ENCODE data around the gene OR2H1. TPM values are rescaled to one million over a fixed set of nuclear protein-coding genes. Genes with fewer than 3 reads are reported as not detected.
"Not testable (repeated sequence)": the region's sequence is repeated elsewhere in the genome, so short reads cannot be mapped to it uniquely, and the experiment has no call there.

Gene OR2H1
- not detected in 2 replicates for total RNA-seq

- Mint-ChIP-seq H3K27me3 (ENCODE audit: insufficient read depth) (peaks cover 12% of the 10 kb centered on the region), H3K9me3 (peaks cover 3% of the 10 kb centered on the region), H3K4me3 (no peak within 1 kb of the TSS), H3K36me3 (ENCODE audit: low read depth) (no peaks in the 10 kb centered on the region), H3K4me1 (ENCODE audit: low read depth) (no peaks in the 10 kb centered on the region), H3K27ac (no peak within 1 kb of the TSS)
- DNase-seq (ENCODE audit: low spot score), result no peak
- intact Hi-C loops (cut with micrococcal nuclease), result no loop called here
Measured at GRCh38 chr6:29456971-29457370, at the start of gene OR2H1, which contains the start of gene OR11A1. TSS of gene OR2H1 (plus strand) at chr6:29457155. CDS start at chr6:29461770, 4,615 bp downstream. TSS of gene OR11A1 (minus strand) at chr6:29457071. CDS start at chr6:29427641, 29,430 bp downstream.

GRCh38 chr6:29414588-29414987 lies 42.4 kb upstream of the OR2H1 start, which contains the start of gene OR12D1:
TSS of gene OR12D1 (plus strand) at chr6:29414928.
- Mint-ChIP-seq H3K36me3 (ENCODE audit: low read depth) (no peaks in the 10 kb centered on the region), H3K27ac (no peak within 1 kb of the TSS), H3K27me3 (ENCODE audit: insufficient read depth) (peaks cover 13% of the 10 kb centered on the region), H3K4me1 (ENCODE audit: low read depth) (no peaks in the 10 kb centered on the region), H3K9me3 (peaks cover 10% of the 10 kb centered on the region), H3K4me3 (no peak within 1 kb of the TSS)
- no peak for DNase-seq (ENCODE audit: low spot score)
- intact Hi-C loops (cut with micrococcal nuclease), result no loop called here

- H3K36me3 Mint-ChIP-seq (ENCODE audit: low read depth), result no peaks in the 10 kb centered on the region
- H3K9me3 Mint-ChIP-seq, result no peaks in the 10 kb centered on the region
- no peak for DNase-seq (ENCODE audit: low spot score)
- H3K27ac Mint-ChIP-seq, result no peak overlapping the region
- H3K4me1 Mint-ChIP-seq (ENCODE audit: low read depth), result no peaks in the 10 kb centered on the region
- no peak overlapping the region for H3K4me3 Mint-ChIP-seq
- H3K27me3 Mint-ChIP-seq (ENCODE audit: insufficient read depth), result peaks cover 6% of the 10 kb centered on the region
- intact Hi-C loops (cut with micrococcal nuclease), result no loop called here
Measured at GRCh38 chr6:29419516-29419915, 37.4 kb upstream of the OR2H1 start.

GRCh38 chr6:29424168-29424567 lies 32.8 kb upstream of the OR2H1 start:
- Mint-ChIP-seq H3K4me3 (no peak overlapping the region), H3K36me3 (ENCODE audit: low read depth) (no peaks in the 10 kb centered on the region), H3K27me3 (ENCODE audit: insufficient read depth) (peaks cover 8% of the 10 kb centered on the region), H3K9me3 (no peaks in the 10 kb centered on the region), H3K4me1 (ENCODE audit: low read depth) (no peaks in the 10 kb centered on the region), H3K27ac (no peak overlapping the region)
- intact Hi-C loops (cut with micrococcal nuclease), result no loop called here
- DNase-seq (ENCODE audit: low spot score), result no peak

GRCh38 chr6:29424575-29424974 lies 32.4 kb upstream of the OR2H1 start:
- intact Hi-C loops (cut with micrococcal nuclease), result no loop called here
- H3K27me3 Mint-ChIP-seq (ENCODE audit: insufficient read depth), result peaks cover 9% of the 10 kb centered on the region
- no peaks in the 10 kb centered on the region for H3K9me3 Mint-ChIP-seq
- H3K27ac Mint-ChIP-seq, result no peak overlapping the region
- no peak for DNase-seq (ENCODE audit: low spot score)
- H3K36me3 Mint-ChIP-seq (ENCODE audit: low read depth), result no peaks in the 10 kb centered on the region
- H3K4me1 Mint-ChIP-seq (ENCODE audit: low read depth), result no peaks in the 10 kb centered on the region
- no peak overlapping the region for H3K4me3 Mint-ChIP-seq

- H3K27me3 Mint-ChIP-seq (ENCODE audit: insufficient read depth), result peaks cover 9% of the 10 kb centered on the region
- no peak overlapping the region for H3K4me3 Mint-ChIP-seq
- no peaks in the 10 kb centered on the region for H3K4me1 Mint-ChIP-seq (ENCODE audit: low read depth)
- H3K9me3 Mint-ChIP-seq, result no peaks in the 10 kb centered on the region
- H3K27ac Mint-ChIP-seq, result no peak overlapping the region
- intact Hi-C loops (cut with micrococcal nuclease), result no loop called here
- no peak for DNase-seq (ENCODE audit: low spot score)
- no peaks in the 10 kb centered on the region for H3K36me3 Mint-ChIP-seq (ENCODE audit: low read depth)
Measured at GRCh38 chr6:29425075-29425474, 31.9 kb upstream of the OR2H1 start.

GRCh38 chr6:29426654-29427053 lies 30.3 kb upstream of the OR2H1 start:
- Mint-ChIP-seq H3K9me3 (no peaks in the 10 kb centered on the region), H3K27ac (no peak overlapping the region), H3K4me1 (ENCODE audit: low read depth) (no peaks in the 10 kb centered on the region), H3K36me3 (ENCODE audit: low read depth) (no peaks in the 10 kb centered on the region), H3K4me3 (no peak overlapping the region), H3K27me3 (ENCODE audit: insufficient read depth) (peaks cover 12% of the 10 kb centered on the region)
- intact Hi-C loops (cut with micrococcal nuclease), result no loop called here
- DNase-seq (ENCODE audit: low spot score), result no peak

GRCh38 chr6:29436730-29437129 lies 20.2 kb upstream of the OR2H1 start:
- H3K27me3 Mint-ChIP-seq (ENCODE audit: insufficient read depth); DNase-seq (ENCODE audit: low spot score); H3K27ac Mint-ChIP-seq; H3K4me3 Mint-ChIP-seq; H3K4me1 Mint-ChIP-seq (ENCODE audit: low read depth); intact Hi-C loops (cut with micrococcal nuclease); H3K9me3 Mint-ChIP-seq; H3K36me3 Mint-ChIP-seq (ENCODE audit: low read depth): not testable (repeated sequence)

GRCh38 chr6:29439006-29439405 lies 17.9 kb upstream of the OR2H1 start, which contains the start of gene OR10C1:
TSS of gene OR10C1 (plus strand) at chr6:29439306. CDS start at chr6:29440016, 710 bp downstream.
- no peaks in the 10 kb centered on the region for H3K9me3 Mint-ChIP-seq
- H3K4me3 Mint-ChIP-seq, result no peak within 1 kb of the TSS
- H3K36me3 Mint-ChIP-seq (ENCODE audit: low read depth), result no peaks in the 10 kb centered on the region
- no peak within 1 kb of the TSS for H3K27ac Mint-ChIP-seq
- no peak for DNase-seq (ENCODE audit: low spot score)
- intact Hi-C loops (cut with micrococcal nuclease), result no loop called here
- peaks cover 9% of the 10 kb centered on the region for H3K27me3 Mint-ChIP-seq (ENCODE audit: insufficient read depth)
- no peaks in the 10 kb centered on the region for H3K4me1 Mint-ChIP-seq (ENCODE audit: low read depth)

GRCh38 chr6:29442719-29443118 lies 14.2 kb upstream of the OR2H1 start:
- no peaks in the 10 kb centered on the region for H3K36me3 Mint-ChIP-seq (ENCODE audit: low read depth)
- no peak overlapping the region for H3K27ac Mint-ChIP-seq
- no peaks in the 10 kb centered on the region for H3K4me1 Mint-ChIP-seq (ENCODE audit: low read depth)
- H3K9me3 Mint-ChIP-seq, result no peaks in the 10 kb centered on the region
- DNase-seq (ENCODE audit: low spot score), result no peak
- H3K4me3 Mint-ChIP-seq, result no peak overlapping the region
- H3K27me3 Mint-ChIP-seq (ENCODE audit: insufficient read depth), result peaks cover 5% of the 10 kb centered on the region
- intact Hi-C loops (cut with micrococcal nuclease), result no loop called here

- H3K36me3 Mint-ChIP-seq (ENCODE audit: low read depth); H3K4me1 Mint-ChIP-seq (ENCODE audit: low read depth); intact Hi-C loops (cut with micrococcal nuclease); H3K4me3 Mint-ChIP-seq; H3K9me3 Mint-ChIP-seq; DNase-seq (ENCODE audit: low spot score); H3K27me3 Mint-ChIP-seq (ENCODE audit: insufficient read depth); H3K27ac Mint-ChIP-seq: not testable (repeated sequence)
Measured at GRCh38 chr6:29444031-29444430, 12.9 kb upstream of the OR2H1 start.

- Mint-ChIP-seq H3K27ac (no peak overlapping the region), H3K4me1 (ENCODE audit: low read depth) (no peaks in the 10 kb centered on the region), H3K4me3 (no peak overlapping the region), H3K36me3 (ENCODE audit: low read depth) (no peaks in the 10 kb centered on the region), H3K27me3 (ENCODE audit: insufficient read depth) (peaks cover 9% of the 10 kb centered on the region), H3K9me3 (peaks cover 13% of the 10 kb centered on the region)
- no peak for DNase-seq (ENCODE audit: low spot score)
- intact Hi-C loops (cut with micrococcal nuclease), result no loop called here
Measured at GRCh38 chr6:29447670-29448069, 9.3 kb upstream of the OR2H1 start.

- Mint-ChIP-seq H3K4me3 (no peak overlapping the region), H3K4me1 (ENCODE audit: low read depth) (no peaks in the 10 kb centered on the region), H3K9me3 (peaks cover 13% of the 10 kb centered on the region), H3K27me3 (ENCODE audit: insufficient read depth) (peaks cover 14% of the 10 kb centered on the region), H3K27ac (no peak overlapping the region), H3K36me3 (ENCODE audit: low read depth) (no peaks in the 10 kb centered on the region)
- no peak for DNase-seq (ENCODE audit: low spot score)
- intact Hi-C loops (cut with micrococcal nuclease), result no loop called here
Measured at GRCh38 chr6:29451471-29452193, 5.3 kb upstream of the OR2H1 start.
